SU-DHL-6 (cell line): ENCODE data around the gene TMEM225B.

Experiments used
- H2AFZ ChIP-seq: fragments of 200-600 bp; sonication (generic); 2 replicates; pipeline ENCODE4 v1.6.1; 2014; ENCODE audit warnings: low read depth, mild to moderate bottlenecking, moderate library complexity, mixed read lengths, antibody characterized with exemption, low read length; ENCODE audit not compliant: severe bottlenecking
- H3F3A ChIP-seq: fragments of 200-600 bp; shearing (Covaris generic); 2 replicates; pipeline ENCODE4 v1.6.0; 2016; ENCODE audit warnings: antibody characterized with exemption, mild to moderate bottlenecking; ENCODE audit not compliant: insufficient read depth
- H3K27ac ChIP-seq: fragments of 200-600 bp; sonication (generic); 2 replicates; pipeline ENCODE4 v1.5.1; 2016; ENCODE audit warnings: low read depth, mild to moderate bottlenecking, low read length, moderate library complexity, mixed read lengths
- H3K27me3 ChIP-seq: fragments of 200-600 bp; sonication (generic), shearing (Covaris generic); 2 replicates; pipeline ENCODE4 v1.6.0; 2014; ENCODE audit warnings: mild to moderate bottlenecking, low read length
- H3K36me3 ChIP-seq: fragments of 200-600 bp; sonication (generic); 2 replicates; pipeline ENCODE4 v1.6.1; 2014; ENCODE audit warnings: mild to moderate bottlenecking, low read length, mixed read lengths
- H3K4me2 ChIP-seq: fragments of 300-600, 200-600 bp; shearing (Covaris generic), sonication (generic); 2 replicates; pipeline ENCODE4 v1.6.0; 2014; ENCODE audit warnings: low read length, low read depth, mild to moderate bottlenecking; ENCODE audit not compliant: poor library complexity, severe bottlenecking
- H3K4me3 ChIP-seq: fragments of 200-600 bp; sonication (generic); 2 replicates; pipeline ENCODE4 v1.5.1; 2014; ENCODE audit warnings: antibody characterized with exemption, low read length, mild to moderate bottlenecking, mixed read lengths; ENCODE audit not compliant: insufficient read depth, poor library complexity, severe bottlenecking
- H3K79me2 ChIP-seq: fragments of 200-600 bp; sonication (generic); 2 replicates; pipeline ENCODE4 v1.6.1; 2014; ENCODE audit warnings: mild to moderate bottlenecking, low read length, moderate library complexity; ENCODE audit not compliant: insufficient read depth
- H3K9ac ChIP-seq: fragments of 200-600 bp; sonication (generic); 2 replicates; pipeline ENCODE4 v1.7.0; 2014; ENCODE audit warnings: mild to moderate bottlenecking, low read length
- H3K9me2 ChIP-seq: fragments of 200-600 bp; sonication (generic); replicated peaks from 2 replicates; pipeline ENCODE4 v1.6.1; 2014; ENCODE audit warnings: low read length; ENCODE audit not compliant: insufficient read depth
- H3K9me3 ChIP-seq: fragments of 200-600 bp; sonication (generic); 2 replicates; pipeline ENCODE4 v1.6.1; 2014; ENCODE audit warnings: low read length, mixed read lengths; ENCODE audit not compliant: insufficient read depth
- H4K20me1 ChIP-seq: fragments of 200-600 bp; sonication (generic); 2 replicates; pipeline ENCODE4 v1.6.1; 2014; ENCODE audit warnings: low read depth, mild to moderate bottlenecking, antibody characterized with exemption, low read length, moderate library complexity, mixed read lengths
- EZH2phosphoT487 ChIP-seq: fragments of 200-600 bp; sonication (generic), shearing (Covaris generic); conservative IDR thresholded peaks from 2 replicates; pipeline ENCODE4 v1.6.1; 2018; ENCODE audit warnings: mild to moderate bottlenecking, antibody characterized with exemption, low read length, moderate library complexity, mixed read lengths
- TF ChIP-seq, protein P1 (sequence below): fragments of 200-600 bp; sonication (generic); IDR thresholded peaks from one replicate; pipeline ENCODE4 v1.5.1; 2017; ENCODE audit warnings: antibody characterized with exemption, mild to moderate bottlenecking, low read length, moderate library complexity; ENCODE audit not compliant: insufficient read depth, poor library complexity, severe bottlenecking

The TMEM225B gene

DNA sequence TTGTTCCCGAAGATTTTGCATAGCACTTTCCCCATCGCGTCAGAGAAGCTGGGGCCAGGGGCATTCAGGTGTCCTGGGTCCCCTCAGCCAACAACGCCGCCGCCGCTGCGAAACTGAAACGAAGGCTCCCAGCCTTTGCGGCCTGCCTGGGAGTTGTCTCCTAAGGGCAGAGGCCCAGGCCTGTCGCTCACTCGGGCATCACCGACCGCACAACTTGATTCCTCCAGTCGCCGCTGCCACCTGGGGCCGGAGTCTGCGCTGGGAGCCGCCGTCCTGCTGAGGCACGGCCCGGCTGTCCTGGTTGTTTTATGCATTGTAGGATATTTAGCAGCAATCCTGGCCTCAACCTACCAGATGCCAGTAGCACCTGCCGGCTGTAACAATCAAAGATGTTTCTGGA, 40.7 kb downstream of the TMEM225B start:
- Histone ChIP-seq H3K9me2 (no peaks in the 10 kb centered on the region), H3K4me2 (no peak overlapping the region), H3K4me3 (no peak overlapping the region), H3K79me2 (no peaks in the 10 kb centered on the region), H3F3A (no peaks in the 10 kb centered on the region), H3K9me3 (no peaks in the 10 kb centered on the region), H3K27me3 (no peaks in the 10 kb centered on the region), H3K9ac (no peak overlapping the region), H3K36me3 (no peaks in the 10 kb centered on the region), H2AFZ (no peak overlapping the region), H4K20me1 (no peaks in the 10 kb centered on the region), H3K27ac (no peak overlapping the region)
- TF ChIP-seq, protein P1, sequence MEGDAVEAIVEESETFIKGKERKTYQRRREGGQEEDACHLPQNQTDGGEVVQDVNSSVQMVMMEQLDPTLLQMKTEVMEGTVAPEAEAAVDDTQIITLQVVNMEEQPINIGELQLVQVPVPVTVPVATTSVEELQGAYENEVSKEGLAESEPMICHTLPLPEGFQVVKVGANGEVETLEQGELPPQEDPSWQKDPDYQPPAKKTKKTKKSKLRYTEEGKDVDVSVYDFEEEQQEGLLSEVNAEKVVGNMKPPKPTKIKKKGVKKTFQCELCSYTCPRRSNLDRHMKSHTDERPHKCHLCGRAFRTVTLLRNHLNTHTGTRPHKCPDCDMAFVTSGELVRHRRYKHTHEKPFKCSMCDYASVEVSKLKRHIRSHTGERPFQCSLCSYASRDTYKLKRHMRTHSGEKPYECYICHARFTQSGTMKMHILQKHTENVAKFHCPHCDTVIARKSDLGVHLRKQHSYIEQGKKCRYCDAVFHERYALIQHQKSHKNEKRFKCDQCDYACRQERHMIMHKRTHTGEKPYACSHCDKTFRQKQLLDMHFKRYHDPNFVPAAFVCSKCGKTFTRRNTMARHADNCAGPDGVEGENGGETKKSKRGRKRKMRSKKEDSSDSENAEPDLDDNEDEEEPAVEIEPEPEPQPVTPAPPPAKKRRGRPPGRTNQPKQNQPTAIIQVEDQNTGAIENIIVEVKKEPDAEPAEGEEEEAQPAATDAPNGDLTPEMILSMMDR, result no peak
- TF ChIP-seq EZH2phosphoT487, result no peak

DNA sequence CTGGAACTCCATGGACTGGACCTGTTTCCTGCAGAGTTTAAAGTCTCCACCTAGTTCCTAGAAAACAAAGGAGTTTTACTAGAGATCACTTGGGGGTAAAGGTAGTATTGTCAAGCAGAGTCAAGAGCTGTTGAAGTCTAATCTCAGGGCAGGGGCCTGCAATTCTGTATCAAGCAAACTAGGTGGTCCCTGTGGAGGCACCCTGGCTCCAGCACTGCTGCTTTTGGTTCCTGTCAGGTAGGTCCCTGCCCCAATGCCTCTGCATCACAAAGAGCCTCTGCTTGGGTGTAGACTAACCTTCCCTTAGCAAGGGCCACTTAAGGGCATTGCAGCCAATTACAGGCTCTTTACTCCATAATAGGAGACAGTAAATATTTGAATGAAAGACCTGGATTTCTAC, 41.2 kb downstream of the TMEM225B start:
- no peaks in the 10 kb centered on the region for H4K20me1 ChIP-seq
- H2AFZ ChIP-seq, result no peak overlapping the region
- H3K9me2 ChIP-seq, result no peaks in the 10 kb centered on the region
- H3F3A ChIP-seq, result no peaks in the 10 kb centered on the region
- no peak overlapping the region for H3K4me2 ChIP-seq
- H3K9me3 ChIP-seq, result no peaks in the 10 kb centered on the region
- no peaks in the 10 kb centered on the region for H3K27me3 ChIP-seq
- no peaks in the 10 kb centered on the region for H3K79me2 ChIP-seq
- H3K36me3 ChIP-seq, result no peaks in the 10 kb centered on the region
- no peak overlapping the region for H3K27ac ChIP-seq
- TF ChIP-seq, protein P1, result no peak
- TF ChIP-seq EZH2phosphoT487, result no peak
- H3K9ac ChIP-seq, result no peak overlapping the region
- no peak overlapping the region for H3K4me3 ChIP-seq

DNA sequence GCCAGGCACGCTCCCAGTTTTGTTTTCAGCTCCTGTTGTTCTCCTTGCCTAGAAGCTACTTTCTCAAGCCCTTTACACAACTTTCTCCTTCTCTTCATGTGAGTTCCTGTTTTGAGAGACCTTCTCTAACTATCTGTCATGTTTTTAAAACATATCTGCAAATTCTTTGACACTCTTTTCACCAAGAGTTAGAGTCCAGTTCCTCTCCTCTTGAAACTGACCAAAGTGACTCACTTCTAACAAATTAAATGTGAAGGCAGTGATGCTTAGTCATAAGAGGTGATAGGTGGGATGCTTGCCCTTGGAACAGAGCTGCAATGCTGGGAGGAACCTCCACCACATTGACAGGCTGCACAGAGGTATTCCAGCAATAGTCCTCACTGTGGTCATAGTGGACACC, 44.0 kb downstream of the TMEM225B start:
- TF ChIP-seq, protein P1, result no peak
- no peak for TF ChIP-seq EZH2phosphoT487
- H3K79me2 ChIP-seq, result no peaks in the 10 kb centered on the region
- H2AFZ ChIP-seq, result no peak overlapping the region
- no peak overlapping the region for H3K9ac ChIP-seq
- no peak overlapping the region for H3K27ac ChIP-seq
- no peak overlapping the region for H3K4me2 ChIP-seq
- H3K36me3 ChIP-seq, result no peaks in the 10 kb centered on the region
- no peaks in the 10 kb centered on the region for H3K9me3 ChIP-seq
- H3F3A ChIP-seq, result no peaks in the 10 kb centered on the region
- H4K20me1 ChIP-seq, result no peaks in the 10 kb centered on the region
- H3K4me3 ChIP-seq, result no peak overlapping the region
- H3K27me3 ChIP-seq, result no peaks in the 10 kb centered on the region
- no peaks in the 10 kb centered on the region for H3K9me2 ChIP-seq
